Breast epithelium (tissue), 4 donors: ENCODE data around the gene RABGEF1. TPM values are rescaled to one million over a fixed set of nuclear protein-coding genes. Genes with fewer than 3 reads are reported as not detected.
"Not testable (repeated sequence)": the region's sequence is repeated elsewhere in the genome, so short reads cannot be mapped to it uniquely, and the experiment has no call there.

Experiments used
- DNase-seq, 2 donors: peaks; one replicate each; pipeline ENCODE4 v3.0.0-alpha.2; 2019; ENCODE audit warnings: low spot score in 2 of 2
- H3K27ac ChIP-seq, 2 donors: fragments of 200-600 bp; sonication (generic) in 1 of 2; one replicate each; pipeline ENCODE4 v1.5.1; 2016 to 2019; ENCODE audit warnings: mild to moderate bottlenecking in 1 of 2
- H3K27me3 ChIP-seq, 2 donors: fragments of 200-600 bp; sonication (generic) in 1 of 2; one replicate each; pipeline versions ENCODE4 v1.5.1 to v1.6.0; 2017 to 2019; ENCODE audit warnings: control low read depth in 1 of 2, mild to moderate bottlenecking in 1 of 2
- H3K36me3 ChIP-seq: fragments of 200-600 bp; one replicate; pipeline ENCODE4 v1.5.1; 2019
- H3K4me1 ChIP-seq, 2 donors: fragments of 200-600 bp; sonication (generic); one replicate each; pipeline ENCODE4 v1.5.1; 2016 to 2019; ENCODE audit warnings: control low read depth in 1 of 2
- H3K4me3 ChIP-seq, 3 donors: fragments of 200-600 bp; sonication (generic); 1 replicate in 2 of 3; 2 replicates in 1 of 3; pipeline ENCODE4 v1.5.1; 2016 to 2019; ENCODE audit warnings: mild to moderate bottlenecking in 3 of 3, moderate library complexity in 2 of 3
- H3K9me3 ChIP-seq, 2 donors: fragments of 200-600 bp; sonication (generic) in 1 of 2; one replicate each; pipeline ENCODE4 v1.5.1; 2016 to 2019; ENCODE audit warnings: control low read depth in 1 of 2
- POLR2A ChIP-seq: fragments of 450-650 bp; IDR thresholded peaks from one replicate; pipeline ENCODE4 v1.6.1; 2016; ENCODE audit warnings: antibody characterized with exemption, mild to moderate bottlenecking, moderate library complexity
- POLR2AphosphoS5 ChIP-seq, 3 donors: sonication (generic); formaldehyde crosslinking; IDR thresholded peaks; one replicate each; pipeline ENCODE4 v1.6.1; 2017; ENCODE audit warnings: antibody characterized with exemption in 3 of 3
- intact Hi-C: fragments of 100-400 bp; cut with DNase I; formaldehyde crosslinking; loops from one replicate; pipeline ENCODE4 v1.15.1; 2023; ENCODE audit warnings: low total_unique reads
- total RNA-seq, 3 donors: library from RNA; depleted of rRNA; stranded (reverse); fragments of >200 nt; gene quantifications; one replicate each; pipeline ENCODE4 v1.1.0, GENCODE V29; 2016
- TF ChIP-seq, protein P1 (sequence below), 3 donors: fragments of 450-650 bp; IDR thresholded peaks; one replicate each; pipeline ENCODE4 v1.5.1; 2016 to 2017; ENCODE audit warnings: antibody characterized with exemption in 3 of 3, mild to moderate bottlenecking in 3 of 3, moderate library complexity in 3 of 3

The RABGEF1 gene
- total RNA-seq, 3 donors from 2014 or later, result 33.4 to 44.9 (median 34.9) TPM

DNA sequence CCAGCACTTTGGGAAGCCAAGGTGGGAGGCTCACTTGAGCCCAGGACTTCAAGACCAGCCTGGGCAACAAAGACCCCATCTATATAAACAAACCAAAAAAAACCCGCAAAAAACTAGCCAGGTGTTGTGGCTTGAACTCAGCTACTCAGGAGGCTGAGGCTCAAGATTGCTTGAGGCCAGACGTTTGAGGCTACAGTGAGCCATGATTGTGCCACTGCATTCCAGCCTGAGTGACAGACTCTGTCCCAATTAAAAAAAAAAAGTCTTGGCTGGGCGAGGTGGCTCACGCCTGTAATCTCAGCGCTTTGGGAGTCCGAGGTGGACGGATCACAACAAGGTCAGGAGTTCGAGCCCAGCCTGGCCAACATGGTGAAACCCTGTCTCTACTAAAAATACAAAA lies 11.4 kb downstream of the RABGEF1 start:
- TF ChIP-seq POLR2A, result no peak
- no peak for TF ChIP-seq POLR2AphosphoS5 (IDR thresholded peaks at IDR 0.05)
- TF ChIP-seq, protein P1, sequence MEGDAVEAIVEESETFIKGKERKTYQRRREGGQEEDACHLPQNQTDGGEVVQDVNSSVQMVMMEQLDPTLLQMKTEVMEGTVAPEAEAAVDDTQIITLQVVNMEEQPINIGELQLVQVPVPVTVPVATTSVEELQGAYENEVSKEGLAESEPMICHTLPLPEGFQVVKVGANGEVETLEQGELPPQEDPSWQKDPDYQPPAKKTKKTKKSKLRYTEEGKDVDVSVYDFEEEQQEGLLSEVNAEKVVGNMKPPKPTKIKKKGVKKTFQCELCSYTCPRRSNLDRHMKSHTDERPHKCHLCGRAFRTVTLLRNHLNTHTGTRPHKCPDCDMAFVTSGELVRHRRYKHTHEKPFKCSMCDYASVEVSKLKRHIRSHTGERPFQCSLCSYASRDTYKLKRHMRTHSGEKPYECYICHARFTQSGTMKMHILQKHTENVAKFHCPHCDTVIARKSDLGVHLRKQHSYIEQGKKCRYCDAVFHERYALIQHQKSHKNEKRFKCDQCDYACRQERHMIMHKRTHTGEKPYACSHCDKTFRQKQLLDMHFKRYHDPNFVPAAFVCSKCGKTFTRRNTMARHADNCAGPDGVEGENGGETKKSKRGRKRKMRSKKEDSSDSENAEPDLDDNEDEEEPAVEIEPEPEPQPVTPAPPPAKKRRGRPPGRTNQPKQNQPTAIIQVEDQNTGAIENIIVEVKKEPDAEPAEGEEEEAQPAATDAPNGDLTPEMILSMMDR (IDR thresholded peaks at IDR 0.05), result no peak

DNA sequence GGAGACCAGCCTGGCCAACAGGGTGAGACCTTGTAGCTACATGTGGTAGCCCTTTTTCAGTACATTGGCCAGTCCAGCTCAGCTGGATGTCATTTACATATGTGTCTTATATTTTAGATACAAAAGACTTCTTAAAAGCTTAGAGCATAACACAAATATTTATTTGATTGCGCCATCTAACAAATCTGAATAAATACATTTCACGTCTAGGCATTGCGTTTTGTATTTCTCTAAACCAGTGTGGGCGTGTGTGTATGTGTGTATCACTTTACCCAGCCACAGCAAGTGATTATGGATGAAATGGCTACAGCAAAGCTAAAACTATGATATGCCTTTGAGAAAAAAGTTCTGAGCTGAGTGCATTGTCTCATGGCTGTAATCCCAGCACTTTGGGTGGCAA lies 14.0 kb downstream of the RABGEF1 start:
- no peak for DNase-seq
- no peaks in the 10 kb centered on the region for H3K4me1 ChIP-seq
- intact Hi-C loops, result no loop called here

More for the DNA sequence above, 11.4 kb downstream of the RABGEF1 start:
- no peak overlapping the region for H3K27ac ChIP-seq
- H3K27me3 ChIP-seq, result no peaks in the 10 kb centered on the region
- H3K36me3 ChIP-seq, result no peaks in the 10 kb centered on the region
- no peaks in the 10 kb centered on the region for H3K4me1 ChIP-seq
- intact Hi-C loops, result loop anchor here (2.0 kb wide), 1 partner anchor 57 kb away; no protein-coding TSS in a partner anchor
- no peaks in the 10 kb centered on the region for H3K9me3 ChIP-seq
- no peak for DNase-seq
- no peak overlapping the region for H3K4me3 ChIP-seq

DNA sequence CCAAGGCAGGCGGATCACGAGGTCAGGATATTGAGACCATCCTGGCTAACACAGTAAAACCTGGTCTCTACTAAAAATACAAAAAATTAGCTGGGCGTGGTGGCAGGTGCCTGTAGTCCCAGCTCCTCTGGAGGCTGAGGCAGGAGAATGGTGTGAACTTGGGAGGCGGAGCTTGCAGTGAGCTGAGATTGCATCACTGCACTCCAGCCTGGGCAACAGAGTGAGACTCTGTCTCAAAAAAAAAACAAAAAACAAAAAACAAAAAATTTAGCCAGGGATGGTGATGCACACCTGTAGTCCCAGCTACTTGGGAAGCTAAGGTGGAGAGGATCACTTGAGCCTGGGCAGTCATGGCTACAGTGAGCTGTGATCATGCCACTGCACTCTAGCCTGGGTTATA lies 14.5 kb downstream of the RABGEF1 start:
- H3K4me3 ChIP-seq, H3K4me1 ChIP-seq, H3K27me3 ChIP-seq, intact Hi-C loops, H3K36me3 ChIP-seq, H3K27ac ChIP-seq, DNase-seq, H3K9me3 ChIP-seq: not testable (repeated sequence)

More for the DNA sequence above, 14.0 kb downstream of the RABGEF1 start:
- Histone ChIP-seq H3K27ac (no peak overlapping the region), H3K9me3 (no peaks in the 10 kb centered on the region), H3K4me3 (no peak overlapping the region), H3K36me3 (no peaks in the 10 kb centered on the region), H3K27me3 (no peaks in the 10 kb centered on the region)
- no peak for TF ChIP-seq POLR2A

DNA sequence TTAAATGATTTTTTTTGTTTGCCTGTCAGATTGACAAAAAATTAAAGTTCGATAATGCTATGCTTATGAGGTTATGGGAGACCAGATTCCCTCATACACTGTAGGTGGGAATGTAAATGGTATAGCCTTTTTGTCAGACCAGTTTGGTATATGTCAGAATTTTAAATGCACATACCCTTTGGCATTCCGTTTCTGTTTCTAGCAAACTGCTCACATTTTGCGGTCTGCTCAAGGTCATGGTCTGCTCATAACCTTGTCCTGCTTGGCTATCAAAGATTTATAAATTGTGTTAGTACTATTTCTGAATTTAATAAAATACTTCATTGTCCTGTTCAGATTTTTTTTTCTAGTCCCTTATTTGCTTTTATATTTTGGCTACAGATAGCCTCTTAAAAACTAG lies 15.7 kb downstream of the RABGEF1 start:
- H3K4me3 ChIP-seq, H3K9me3 ChIP-seq, H3K27me3 ChIP-seq, H3K36me3 ChIP-seq, intact Hi-C loops, H3K4me1 ChIP-seq, DNase-seq, H3K27ac ChIP-seq: not testable (repeated sequence)

DNA sequence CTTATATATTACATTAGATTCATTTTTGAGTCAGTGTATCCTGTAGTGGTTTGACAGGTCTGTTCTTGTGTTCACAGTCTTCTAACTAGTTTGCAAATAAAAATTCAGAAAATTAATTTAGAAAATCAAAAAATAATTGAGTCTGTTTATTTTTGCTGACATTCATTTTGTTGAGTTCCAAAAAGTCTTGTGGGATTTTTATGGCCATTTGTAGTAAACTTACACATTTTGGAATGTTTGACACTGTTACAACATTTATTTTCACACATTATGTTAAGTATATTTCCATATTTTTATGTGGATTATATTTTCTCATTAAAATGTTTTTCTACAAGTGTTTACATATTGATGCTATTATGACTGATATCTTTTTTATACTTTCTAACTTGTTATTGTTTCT lies 16.4 kb downstream of the RABGEF1 start:
- DNase-seq, result no peak
- Histone ChIP-seq H3K4me1 (no peaks in the 10 kb centered on the region), H3K27ac (no peak overlapping the region), H3K9me3 (no peaks in the 10 kb centered on the region), H3K4me3 (no peak overlapping the region), H3K27me3 (no peaks in the 10 kb centered on the region), H3K36me3 (no peaks in the 10 kb centered on the region)
- TF ChIP-seq POLR2AphosphoS5 (IDR thresholded peaks at IDR 0.05) (no peak), POLR2A (no peak)
- TF ChIP-seq, protein P1 (IDR thresholded peaks at IDR 0.05), result no peak
- intact Hi-C loops, result no loop called here

DNA sequence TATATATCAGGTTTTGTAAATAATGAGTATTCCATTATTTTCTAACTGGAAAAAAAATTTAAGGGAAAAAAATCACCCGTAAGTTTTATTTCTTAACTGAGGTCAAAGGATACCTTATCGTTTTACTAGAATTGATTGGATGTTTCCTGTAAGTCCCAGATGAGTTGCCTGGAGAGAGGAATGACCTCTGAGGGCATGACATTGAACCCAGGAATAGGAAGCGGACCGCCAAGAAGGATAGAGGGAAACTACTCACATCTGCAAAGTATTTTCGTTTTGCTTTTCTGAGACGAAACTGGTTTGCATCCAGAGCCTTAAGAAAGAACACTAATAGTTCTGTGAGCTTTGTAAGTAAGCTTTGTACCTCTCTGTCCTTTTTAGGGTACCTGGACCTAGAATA lies 17.4 kb downstream of the RABGEF1 start:
- no peaks in the 10 kb centered on the region for H3K4me1 ChIP-seq
- TF ChIP-seq POLR2AphosphoS5 (IDR thresholded peaks at IDR 0.05), result no peak
- peak overlapping the region in 1 of 3 donors; percentile 6 for H3K4me3 ChIP-seq
- no peaks in the 10 kb centered on the region for H3K9me3 ChIP-seq
- H3K27me3 ChIP-seq, result no peaks in the 10 kb centered on the region
- no peaks in the 10 kb centered on the region for H3K36me3 ChIP-seq
- H3K27ac ChIP-seq, result peak overlapping the region; percentile 20 to 21
- no peak for DNase-seq
- intact Hi-C loops, result no loop called here

DNA sequence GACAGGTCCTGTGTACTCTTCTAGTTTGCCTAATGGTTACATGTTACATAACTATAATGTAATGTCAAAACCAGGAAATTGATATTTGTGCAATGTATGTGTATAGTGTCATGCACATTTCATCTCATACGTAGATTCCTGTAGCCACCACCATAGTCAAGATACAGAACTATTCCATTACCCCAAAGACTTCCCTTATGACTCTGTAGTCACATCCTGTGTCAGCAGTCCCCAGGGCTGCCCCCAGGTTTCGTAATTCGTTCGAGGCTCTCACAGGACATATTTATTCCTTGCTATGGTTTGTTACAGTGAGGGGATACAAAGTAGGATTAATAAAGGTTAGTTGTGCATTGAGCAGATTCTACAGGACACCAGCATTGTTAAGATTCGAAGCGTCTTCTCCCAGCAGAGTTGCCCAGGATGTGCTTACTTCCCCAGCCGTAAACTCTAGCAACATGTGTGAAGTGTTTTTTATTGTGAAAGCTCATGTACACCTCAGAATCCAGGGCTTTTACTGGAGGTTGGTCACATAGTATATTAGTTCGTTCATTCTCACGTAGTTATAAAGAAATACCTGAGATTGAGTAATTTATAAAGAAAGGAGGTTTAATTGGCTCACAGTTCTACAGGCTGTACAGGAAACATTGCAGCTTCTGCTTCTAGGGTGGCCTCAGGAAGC lies 18.6 kb downstream of the RABGEF1 start:
- H3K4me3 ChIP-seq, result no peak overlapping the region
- no peaks in the 10 kb centered on the region for H3K27me3 ChIP-seq
- TF ChIP-seq POLR2AphosphoS5 (IDR thresholded peaks at IDR 0.05) (no peak), POLR2A (no peak)
- TF ChIP-seq, protein P1 (IDR thresholded peaks at IDR 0.05), result no peak
- no peaks in the 10 kb centered on the region for H3K4me1 ChIP-seq
- H3K27ac ChIP-seq, result no peak overlapping the region
- intact Hi-C loops, result no loop called here
- H3K9me3 ChIP-seq, result no peaks in the 10 kb centered on the region
- DNase-seq, result no peak
- no peaks in the 10 kb centered on the region for H3K36me3 ChIP-seq

DNA sequence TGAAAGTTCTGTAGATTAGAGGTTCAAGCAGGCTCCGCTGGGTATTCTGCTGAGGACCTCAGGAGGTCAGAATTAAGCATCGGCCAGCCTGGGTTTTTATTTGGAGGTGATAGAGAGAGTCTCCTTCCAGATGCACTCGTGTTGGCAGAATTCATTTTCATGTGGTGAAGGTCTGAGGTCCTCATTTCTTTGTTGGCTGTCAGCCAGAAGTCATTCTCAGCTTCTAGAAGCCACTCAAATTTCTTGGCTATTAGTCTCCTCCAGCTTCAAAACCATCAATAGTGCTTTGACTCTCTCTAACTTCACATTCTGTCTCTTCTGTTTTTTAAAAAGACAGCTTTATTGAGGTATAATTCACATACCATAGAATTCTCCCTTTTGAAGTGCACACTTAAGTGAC lies 22.6 kb downstream of the RABGEF1 start:
- intact Hi-C loops, H3K4me3 ChIP-seq, DNase-seq, H3K36me3 ChIP-seq, H3K27me3 ChIP-seq, H3K9me3 ChIP-seq, H3K27ac ChIP-seq, H3K4me1 ChIP-seq: not testable (repeated sequence)

DNA sequence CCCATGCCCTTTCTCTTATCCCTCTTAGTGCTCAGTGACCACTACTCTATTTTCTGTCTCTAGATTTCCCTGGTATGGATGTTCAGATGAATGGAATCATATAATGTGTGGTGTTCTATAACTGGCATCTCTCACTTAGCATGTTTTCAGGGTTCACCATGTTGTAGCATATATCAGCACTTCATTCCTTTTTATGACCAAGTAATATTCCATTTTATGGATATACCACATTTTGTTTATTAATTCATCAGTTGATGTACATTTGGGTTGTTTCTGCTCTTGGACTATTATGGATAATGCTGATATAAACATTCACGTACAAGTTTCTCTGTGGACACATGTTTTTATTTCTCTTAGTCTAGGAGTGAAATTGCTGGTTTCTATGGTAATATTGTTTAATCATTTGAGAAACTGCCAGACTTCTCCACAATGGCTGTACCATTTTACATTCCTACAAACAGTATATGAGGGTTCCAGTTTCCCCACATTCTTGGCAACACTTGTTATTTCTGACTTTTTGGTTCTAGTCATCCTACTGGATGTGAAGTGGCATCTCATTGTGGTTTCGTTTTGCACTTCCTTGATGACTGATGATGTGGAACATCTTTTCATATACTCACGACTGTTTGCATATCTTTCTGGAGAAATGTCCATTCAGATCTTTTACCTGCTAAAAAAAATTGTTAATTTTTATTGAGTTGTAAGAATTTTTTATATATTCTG lies 23.3 kb downstream of the RABGEF1 start:
- intact Hi-C loops, result not testable (repeated sequence)

DNA sequence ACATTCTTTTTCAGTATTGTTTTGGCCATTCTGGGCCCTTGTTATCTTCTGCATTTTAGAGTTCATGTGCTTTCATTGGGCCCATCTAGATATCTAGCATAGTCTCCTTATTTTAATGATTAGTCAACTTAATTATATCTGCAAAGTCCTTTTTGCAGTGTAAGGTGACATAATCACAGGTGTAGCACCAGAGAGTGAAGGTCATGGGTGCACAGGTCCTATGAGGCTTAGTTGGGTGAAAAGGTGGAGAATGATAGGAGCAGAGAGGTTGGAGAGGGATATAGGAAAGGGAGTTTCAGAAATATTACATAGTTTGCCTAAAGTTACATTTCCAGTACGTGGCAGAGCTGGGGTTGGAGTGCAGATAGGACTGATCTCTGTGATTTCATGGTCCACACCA lies 24.4 kb downstream of the RABGEF1 start:
- H3K27ac ChIP-seq, intact Hi-C loops, H3K4me3 ChIP-seq, DNase-seq, H3K36me3 ChIP-seq, H3K27me3 ChIP-seq, H3K9me3 ChIP-seq, H3K4me1 ChIP-seq: not testable (repeated sequence)

More for the DNA sequence above, 23.3 kb downstream of the RABGEF1 start:
- H3K9me3 ChIP-seq, H3K36me3 ChIP-seq, H3K4me1 ChIP-seq, H3K27ac ChIP-seq, H3K4me3 ChIP-seq, DNase-seq, H3K27me3 ChIP-seq: not testable (repeated sequence)
